Activated CD8-positive, alpha-beta memory T cell treated with anti-CD3 and anti-CD28 coated beads for 1 hour (primary cell): Measurements from ENCODE around the gene TMEM87B.

Experiments
- DNase-seq, 2 donors: peaks; one replicate each; pipeline ENCODE4 v3.0.0-alpha.2; 2020; ENCODE audit warnings: low read depth in 1 of 2; ENCODE audit errors: extremely low read depth in 1 of 2

TMEM87B gene, protein sequence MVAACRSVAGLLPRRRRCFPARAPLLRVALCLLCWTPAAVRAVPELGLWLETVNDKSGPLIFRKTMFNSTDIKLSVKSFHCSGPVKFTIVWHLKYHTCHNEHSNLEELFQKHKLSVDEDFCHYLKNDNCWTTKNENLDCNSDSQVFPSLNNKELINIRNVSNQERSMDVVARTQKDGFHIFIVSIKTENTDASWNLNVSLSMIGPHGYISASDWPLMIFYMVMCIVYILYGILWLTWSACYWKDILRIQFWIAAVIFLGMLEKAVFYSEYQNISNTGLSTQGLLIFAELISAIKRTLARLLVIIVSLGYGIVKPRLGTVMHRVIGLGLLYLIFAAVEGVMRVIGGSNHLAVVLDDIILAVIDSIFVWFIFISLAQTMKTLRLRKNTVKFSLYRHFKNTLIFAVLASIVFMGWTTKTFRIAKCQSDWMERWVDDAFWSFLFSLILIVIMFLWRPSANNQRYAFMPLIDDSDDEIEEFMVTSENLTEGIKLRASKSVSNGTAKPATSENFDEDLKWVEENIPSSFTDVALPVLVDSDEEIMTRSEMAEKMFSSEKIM

DNA sequence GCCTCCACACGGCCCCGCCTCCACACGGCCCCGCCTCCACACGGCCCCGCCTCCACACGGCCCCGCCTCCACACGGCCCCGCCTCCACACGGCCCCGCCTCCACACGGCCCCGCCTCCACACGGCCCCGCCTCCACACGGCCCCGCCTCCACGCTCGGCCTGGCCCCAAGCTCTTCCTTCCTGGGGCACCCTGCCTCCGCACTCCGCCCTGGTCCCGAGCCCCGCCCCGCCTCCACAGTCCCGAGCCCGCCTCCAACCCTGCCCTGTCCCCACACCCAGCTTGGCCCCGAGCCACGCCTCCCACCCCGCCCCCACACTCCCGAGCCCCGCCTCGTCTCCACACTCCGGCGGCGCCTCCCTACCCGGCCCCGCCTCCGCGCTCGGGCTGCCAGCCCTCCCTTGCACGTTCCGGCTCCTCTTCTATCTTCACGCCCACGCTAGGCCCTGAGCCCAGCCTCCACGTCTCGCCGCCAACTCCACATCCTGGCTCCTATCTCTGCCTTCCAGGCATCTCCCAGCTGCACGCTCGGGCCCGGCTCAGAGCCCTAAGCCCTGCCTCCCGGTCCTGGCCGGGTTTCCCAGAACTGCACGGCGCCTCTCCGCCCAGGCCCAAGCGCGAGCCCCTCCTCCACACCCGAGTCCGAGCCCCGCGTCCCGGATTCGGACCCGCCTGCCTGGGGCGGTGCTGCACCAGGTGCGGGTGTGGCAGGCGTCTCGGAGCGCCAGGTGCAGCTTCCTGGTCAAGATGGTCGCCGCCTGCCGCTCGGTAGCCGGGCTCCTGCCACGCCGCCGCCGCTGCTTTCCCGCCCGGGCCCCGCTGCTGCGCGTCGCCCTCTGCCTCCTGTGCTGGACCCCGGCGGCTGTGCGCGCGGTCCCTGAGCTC, at the start of gene TMEM87B:
Gene TMEM87B, plus strand, starts transcription at position 423 of the 883 bp plus-strand sequence. Its CDS starts 323 bp downstream, at position 746.
- DNase-seq = peak; percentile 96

DNA sequence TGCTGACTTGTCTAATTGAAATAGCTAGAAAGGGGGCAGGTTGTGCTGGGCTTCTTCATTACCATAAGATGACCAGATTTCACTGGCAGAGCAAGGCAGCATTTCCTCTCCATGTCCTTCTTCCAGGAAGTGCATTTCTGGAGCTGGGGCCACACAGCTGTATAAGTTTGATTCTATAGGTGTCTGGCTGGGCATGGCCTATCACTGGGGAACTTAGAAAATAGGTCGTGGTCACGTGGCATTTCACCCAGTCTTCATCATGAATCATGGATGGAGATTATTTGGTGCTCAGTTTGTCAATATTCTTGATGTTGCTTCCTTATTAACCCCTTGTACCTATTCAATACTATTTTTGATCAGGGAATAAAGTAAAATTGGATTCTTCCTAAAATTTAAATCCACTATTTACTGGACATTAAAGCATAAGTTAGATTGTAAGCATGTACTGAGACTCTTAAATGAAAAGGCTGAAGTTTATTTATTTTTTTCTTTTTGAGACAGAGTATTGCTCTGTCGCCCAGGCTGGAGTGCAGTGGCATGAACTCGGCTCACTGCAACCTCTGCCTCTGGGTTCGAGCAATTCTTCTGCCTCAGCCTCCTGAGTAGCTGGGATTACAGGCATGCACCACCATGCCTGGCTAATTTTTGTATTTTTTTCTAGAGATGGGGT, 49.5 kb upstream of the TMEM87B start:
- DNase-seq = no peak

DNA sequence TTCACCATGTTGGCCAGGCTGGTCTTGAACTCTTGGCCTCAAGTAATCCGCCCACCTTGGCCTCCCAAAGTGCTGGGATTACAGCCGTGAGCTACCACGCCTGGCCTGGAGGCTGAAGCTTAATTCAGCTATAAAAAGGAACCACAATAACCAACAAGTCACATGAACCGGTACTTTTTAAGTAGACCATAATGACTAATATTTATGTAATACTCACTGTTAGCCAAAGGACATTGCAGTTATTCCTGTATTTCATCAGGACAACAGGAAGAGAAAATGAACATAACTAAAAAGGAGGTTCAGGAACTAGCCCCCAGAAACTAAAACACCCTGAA, 49.0 kb upstream of the TMEM87B start:
- no peak for DNase-seq

DNA sequence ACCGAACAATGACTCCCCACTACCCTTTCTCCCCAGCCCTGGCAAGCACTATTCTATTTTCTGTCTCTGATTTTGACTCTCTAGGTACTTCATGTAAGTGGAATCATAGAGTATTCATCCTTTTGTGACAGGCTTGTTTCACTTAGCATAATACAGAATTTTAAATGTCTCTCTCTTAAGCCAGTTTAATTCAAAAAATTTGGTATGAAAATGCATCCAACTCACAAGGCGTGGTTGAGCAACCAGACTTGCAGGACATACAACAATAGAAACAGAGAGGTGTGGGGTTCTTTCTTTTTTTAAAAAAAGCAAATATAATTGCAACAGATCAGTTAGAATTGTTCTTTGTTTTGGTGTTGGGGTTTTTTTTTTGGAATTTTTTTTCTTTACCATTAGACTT, 47.6 kb upstream of the TMEM87B start:
- DNase-seq = no peak

DNA sequence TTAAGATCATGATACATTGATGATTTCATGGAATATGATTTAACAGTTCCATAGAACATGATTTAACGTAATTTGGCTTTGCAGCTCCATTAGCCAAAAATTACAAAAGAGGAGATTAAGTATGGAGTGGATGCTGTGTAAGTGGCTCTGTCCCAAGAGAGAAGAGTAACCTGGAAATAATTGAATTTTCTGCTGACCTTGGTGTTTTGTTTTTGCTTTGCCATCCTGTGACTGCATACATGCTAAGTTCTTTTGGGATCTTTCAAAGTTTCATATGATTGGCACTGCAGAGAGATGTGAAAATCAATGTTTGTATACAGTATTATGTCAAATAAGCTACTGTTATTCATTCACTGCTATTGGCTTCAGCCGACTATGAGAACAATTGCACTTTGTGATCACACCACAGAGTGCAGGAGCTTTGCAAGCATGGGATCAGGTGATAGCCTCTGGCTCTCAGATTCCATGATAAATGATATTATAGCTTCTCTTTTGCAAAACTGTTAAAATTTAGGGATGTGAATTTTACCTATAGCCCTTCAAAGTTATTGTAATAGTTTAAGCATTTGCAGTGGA, 46.1 kb upstream of the TMEM87B start:
- DNase-seq = no peak

DNA sequence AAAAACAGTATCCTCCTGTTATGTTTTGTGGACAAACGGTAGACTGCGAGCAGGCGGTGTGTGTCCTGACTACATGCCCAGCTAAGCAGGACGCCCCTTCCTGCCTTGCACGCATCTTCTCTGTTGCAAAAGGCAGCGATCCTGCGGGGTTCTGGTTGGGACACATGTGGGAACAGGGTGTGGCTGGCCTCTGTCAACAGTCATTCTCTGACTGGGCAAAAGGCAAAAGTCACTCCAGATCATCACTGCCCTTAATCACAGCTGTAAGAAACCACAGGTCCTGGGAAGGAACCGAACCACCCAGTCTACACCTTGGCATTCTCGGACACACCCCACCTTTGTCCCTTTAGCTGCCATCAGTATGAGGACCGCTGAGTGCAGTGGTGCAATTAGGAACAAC, 44.3 kb upstream of the TMEM87B start:
- DNase-seq = no peak

DNA sequence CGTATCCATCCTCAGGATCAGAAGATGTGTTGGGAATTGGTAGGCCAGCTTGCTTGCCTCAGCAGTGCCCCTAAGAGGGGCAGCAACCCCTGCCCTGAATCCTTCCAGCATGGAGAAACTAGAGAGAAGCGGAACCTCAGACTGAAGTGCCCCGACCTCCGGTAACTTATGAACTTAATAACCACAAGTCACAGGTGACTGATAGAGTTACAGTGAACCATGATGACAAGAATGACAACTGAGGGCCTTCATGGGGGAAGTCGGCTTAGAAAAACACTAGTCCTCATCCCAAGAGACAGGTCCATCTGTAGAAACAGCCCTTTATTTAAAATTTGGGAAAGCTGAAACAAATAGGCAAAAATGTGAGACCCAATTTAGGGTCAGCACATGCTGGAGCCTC, 42.5 kb upstream of the TMEM87B start:
- DNase-seq = no peak

DNA sequence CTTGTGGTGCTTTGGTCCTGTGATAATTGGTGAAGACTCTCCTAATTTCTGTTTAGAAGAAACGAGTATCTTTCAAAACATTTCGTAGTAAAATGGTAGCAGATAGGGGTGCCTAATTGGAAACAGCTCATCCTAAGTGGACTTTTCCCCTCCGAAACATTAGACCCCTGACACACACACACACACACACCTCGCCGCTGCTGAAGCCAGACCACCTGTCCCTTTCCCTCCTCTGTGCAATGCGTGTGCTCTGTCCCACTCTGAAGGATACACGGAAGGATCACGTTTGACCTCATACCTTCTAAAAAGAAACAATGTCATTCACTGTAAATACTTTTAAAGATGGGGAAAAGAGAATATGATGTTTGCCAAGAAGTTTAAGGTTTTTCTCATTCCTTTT, 36.2 kb upstream of the TMEM87B start:
- no peak for DNase-seq

DNA sequence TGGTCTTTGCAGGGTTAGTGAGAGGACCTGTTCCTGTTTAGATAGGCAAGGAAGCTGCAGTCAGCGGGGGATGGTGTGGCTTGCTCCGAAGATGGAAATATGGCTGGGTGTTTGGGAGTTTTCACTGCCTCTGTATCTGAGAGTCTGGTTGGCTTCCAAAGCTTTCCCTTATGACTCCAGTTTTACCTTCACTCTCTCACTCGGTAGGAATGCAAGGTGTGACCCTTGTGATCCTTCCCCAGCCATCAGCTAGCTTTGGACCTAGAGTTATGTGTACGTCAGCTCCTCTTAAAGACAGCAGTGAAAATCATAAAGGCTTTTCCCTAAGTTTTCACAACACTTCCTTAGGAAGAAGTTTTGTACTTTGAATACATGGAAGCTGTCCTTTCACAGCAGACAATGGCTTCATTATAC, 35.5 kb upstream of the TMEM87B start:
- DNase-seq = no peak

DNA sequence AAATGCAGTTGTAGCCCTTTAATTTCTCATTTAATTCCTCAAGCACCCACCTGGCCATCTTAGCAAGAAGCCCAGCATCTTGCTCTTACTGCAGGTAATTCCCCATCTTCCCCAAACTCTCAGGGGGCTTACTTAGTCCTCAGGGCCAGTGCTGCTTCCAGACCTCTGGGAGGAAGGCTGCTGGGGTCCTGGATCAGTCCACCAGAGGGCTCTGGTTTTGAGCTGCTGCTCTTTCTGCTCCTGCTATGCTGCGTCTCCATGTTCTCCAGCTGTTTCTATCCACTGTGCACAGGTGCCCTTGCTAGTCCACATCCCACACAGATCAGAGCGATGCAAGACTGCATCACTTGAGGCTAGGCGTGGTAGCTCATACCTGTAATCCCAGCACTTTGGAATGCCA, 34.5 kb upstream of the TMEM87B start:
- no peak for DNase-seq

DNA sequence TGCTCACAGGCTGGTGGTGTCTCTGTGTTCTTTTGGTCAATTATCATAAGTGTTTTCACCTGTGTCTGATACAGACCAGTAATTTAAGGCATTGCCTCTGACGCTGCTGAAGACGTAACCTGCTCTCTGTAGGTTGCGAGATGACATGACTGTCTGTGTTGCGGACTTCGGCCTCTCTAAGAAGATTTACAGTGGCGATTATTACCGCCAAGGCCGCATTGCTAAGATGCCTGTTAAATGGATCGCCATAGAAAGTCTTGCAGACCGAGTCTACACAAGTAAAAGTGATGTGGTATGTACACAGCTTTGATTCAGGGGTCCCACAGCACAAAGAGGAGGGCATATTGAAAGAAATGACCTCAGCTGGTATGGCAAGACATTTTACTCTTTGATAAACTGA, 33.8 kb upstream of the TMEM87B start:
- no peak for DNase-seq

DNA sequence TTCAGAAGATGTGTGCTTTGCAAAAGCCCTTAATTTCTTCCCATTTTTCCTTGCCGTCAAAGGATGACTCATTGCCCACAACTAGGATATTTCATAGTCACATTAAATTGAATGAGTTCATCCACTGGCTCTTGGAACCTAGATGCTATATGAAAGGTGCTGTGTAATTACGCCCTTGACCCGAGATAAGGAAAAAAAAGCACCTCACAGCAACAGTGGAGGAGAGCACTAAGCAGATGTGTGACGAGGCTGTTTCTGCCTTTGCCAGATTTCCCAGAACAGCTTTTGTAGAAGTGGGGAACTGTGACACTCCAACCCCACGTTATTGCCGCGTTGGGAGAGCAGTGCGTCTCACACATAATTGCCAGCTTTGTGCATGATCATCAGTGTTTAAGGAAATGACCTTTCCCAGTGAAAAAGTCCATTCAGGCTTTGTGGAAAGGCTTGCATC, 33.3 kb upstream of the TMEM87B start:
- DNase-seq = no peak

DNA sequence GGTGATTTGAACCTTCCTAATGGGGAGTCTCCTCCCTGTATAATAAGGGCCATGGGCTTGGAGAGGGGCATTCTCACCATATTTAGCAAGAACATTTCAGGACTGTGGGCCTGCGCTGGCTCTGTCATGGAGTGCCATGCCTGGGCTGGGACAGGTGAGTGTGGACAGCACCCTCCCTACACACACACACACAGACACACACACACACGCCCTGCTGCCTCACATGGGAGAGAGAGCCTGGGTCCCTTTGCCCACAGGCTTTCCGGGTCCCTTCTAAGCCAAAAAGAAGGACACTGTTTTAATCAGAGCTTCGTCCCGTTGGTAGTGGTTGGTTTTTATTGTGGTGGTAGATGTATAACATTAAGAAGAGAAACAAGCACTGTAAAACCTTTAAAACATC, 31.4 kb upstream of the TMEM87B start:
- no peak for DNase-seq

DNA sequence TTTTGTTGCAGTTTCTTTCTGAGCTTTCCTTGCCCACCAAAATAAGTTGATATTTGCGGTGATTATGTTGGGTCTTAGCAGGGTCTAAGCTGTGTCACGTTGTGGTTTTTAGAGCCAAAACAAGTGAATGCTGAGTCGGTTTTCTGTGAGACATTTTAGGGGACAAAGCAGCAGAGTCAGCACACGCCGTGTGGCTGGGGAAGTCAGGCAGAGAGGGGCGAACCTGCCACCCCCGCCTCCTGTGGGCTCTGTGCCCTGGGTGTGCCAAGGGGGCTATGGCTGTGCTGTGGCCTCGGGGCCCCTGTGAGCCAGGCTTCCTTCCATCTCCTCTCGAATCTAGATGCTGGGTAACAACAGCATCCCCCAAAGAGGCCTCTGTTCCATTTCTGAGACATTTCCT, 30.8 kb upstream of the TMEM87B start:
- no peak for DNase-seq

DNA sequence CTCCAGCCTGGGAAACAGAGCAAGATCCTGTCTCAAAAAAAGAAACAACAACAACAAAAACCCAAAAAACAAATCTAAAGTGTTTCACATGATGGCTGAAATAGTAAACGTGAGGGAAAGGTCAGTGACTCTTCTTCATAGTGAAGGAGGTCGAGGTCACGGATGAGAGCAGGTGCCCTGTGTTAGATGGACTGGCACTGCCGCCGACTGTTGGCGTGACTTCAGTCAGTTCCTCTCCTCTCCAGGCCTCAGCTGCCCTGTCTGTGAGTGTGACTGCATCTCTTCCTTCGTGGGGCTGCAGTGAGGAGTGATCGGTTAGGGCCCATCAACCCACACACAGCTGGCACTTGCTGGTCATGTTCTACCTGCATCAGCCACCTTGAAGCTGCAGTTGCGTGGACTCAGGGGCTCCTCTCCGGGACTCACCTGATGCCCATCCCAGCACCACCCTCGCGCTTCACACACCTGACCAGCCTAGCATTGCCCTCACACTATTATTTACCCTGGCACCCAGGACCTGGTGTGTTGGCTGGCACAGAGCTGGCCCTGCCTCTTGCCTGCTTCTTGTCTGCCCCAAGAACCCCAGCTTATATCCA, 30.1 kb upstream of the TMEM87B start:
- no peak for DNase-seq

DNA sequence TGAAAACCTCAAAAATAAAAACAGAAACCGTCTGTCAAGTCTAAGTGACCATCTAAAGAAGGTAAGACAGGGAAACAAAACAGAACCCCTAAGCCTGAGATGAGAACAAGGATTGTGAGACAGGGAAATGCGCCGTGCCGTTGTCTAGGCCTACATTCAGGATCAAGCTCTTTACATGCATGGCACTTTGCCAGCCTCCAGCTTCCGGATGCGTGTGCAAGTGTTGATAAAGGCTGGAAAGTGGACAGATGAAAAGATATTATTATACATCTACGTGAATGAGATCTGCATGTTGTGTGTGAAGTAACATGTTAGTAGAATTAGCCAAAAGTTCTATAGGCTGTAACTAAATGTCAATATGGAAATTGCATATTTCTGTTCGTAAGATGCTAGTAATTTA, 28.6 kb upstream of the TMEM87B start:
- DNase-seq = no peak

DNA sequence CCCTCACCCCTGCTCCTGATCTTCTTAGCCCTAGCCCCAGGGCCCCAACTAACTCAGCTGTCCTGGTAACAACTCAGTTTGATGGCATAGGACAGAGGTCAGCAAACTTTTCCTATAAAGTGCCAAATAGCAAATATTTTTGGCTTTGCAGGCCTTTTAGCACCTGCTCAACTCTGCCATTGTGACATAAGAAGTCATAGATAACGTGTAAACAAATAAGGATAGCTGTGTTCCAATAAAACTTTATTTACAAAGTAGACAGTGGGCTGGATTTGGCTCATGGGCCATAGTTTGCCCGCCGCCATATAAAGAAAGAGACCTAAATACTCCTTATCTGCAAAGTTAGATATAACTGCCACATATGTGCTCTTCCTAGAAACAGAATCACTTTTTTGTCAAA, 27.3 kb upstream of the TMEM87B start:
- DNase-seq = no peak

DNA sequence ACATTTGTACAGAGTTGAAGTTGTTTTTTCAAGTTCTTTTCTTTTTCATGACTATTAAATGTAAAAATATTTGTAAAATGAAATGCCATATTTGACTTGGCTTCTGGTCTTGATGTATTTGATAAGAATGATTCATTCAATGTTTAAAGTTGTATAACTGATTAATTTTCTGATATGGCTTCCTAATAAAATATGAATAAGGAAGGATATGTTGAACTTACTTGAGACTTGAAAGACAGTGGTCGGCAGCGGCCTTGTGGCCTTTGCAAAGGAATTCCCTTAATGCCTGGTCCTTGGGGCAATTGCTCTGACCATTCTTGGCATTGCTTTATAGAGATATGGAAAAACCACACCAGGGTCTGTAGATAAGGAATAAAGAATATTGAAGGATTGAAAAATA, 25.9 kb upstream of the TMEM87B start:
- no peak for DNase-seq

DNA sequence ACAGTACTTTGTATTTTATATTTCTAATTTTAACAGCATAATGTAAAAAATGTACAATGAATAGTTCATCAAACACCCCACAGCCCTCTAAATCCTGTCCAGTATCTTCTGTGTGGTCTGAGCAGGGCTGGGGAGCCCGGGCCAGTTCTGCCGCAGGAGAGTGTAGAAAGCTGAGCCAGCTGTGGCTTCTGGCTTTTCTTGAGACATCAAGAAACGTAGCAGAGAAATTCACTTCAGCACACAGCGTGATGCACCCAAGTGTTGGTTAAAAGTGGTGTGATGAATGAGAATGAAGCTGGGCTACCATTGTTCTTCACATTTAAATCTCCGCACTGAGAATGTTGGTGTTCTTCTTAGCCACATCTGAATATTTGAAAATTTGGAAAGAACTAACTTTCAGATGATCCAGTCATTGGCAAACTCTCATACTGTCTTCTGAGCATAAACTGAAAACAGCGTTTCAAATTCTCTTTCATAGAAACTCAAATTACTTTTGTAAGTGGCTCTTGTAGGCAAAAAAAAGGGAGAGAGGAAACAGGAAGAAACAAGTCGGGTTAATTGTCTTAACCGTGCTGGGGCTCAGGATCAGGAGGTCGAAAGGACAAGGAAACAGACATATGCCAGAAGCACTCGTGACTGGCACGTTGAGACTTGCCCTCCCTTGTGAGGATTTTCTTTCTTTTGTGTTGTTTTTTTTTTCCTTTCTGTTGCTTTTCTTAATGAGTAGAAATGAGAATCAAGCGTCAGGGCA, 23.4 kb upstream of the TMEM87B start:
- no peak for DNase-seq

DNA sequence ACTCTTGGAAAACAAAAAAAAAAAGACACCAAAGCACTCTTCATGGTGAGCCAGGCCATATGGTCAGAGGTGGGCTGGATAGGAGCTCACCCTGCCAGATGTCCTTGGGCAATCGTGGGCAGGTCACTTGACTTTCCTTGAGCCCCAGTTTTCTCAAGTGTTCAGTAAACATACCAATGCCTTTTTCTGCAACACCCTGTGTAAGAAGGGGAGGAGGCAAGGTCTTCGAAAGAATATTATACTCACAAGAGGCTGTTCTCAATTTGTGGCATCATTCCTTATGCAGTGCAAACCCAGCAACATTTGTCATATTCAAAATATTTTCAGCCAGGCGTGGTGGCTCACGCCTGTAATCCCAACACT, 22.9 kb upstream of the TMEM87B start:
- no peak for DNase-seq
